Tibial nerve (tissue), 4 donors: ENCODE measurements around the gene SAMSN1. TPM values are rescaled to one million over a fixed set of nuclear protein-coding genes. Genes with fewer than 3 reads are reported as not detected.

ENCODE experiments used
- DNase-seq, 2 donors: peaks; one replicate each; pipeline ENCODE4 v3.0.0-alpha.2; 2019; ENCODE audit warnings: low spot score in 2 of 2
- H3K27ac ChIP-seq, 4 donors: fragments of 200-600 bp; sonication (generic) in 3 of 4; one replicate each; pipeline ENCODE4 v1.5.1; 2017 to 2019; ENCODE audit warnings: mild to moderate bottlenecking in 1 of 4
- H3K27me3 ChIP-seq, 2 donors: fragments of 200-600 bp; sonication (generic) in 1 of 2; one replicate each; pipeline versions ENCODE4 v1.5.1 to v1.6.0; 2017 to 2019
- H3K36me3 ChIP-seq, 3 donors: fragments of 200-600 bp; sonication (generic); one replicate each; pipeline ENCODE4 v1.5.1; 2018 to 2019
- H3K4me1 ChIP-seq, 4 donors: fragments of 200-600 bp; sonication (generic) in 3 of 4; one replicate each; pipeline ENCODE4 v1.5.1; 2017 to 2019
- H3K4me3 ChIP-seq, 4 donors: fragments of 200-600 bp; sonication (generic) in 3 of 4; one replicate each; pipeline ENCODE4 v1.5.1; 2017 to 2019; ENCODE audit warnings: mild to moderate bottlenecking in 1 of 4, moderate library complexity in 1 of 4
- H3K9me3 ChIP-seq, 4 donors: fragments of 200-600 bp; sonication (generic) in 3 of 4; one replicate each; pipeline ENCODE4 v1.5.1; 2017 to 2019
- EP300 ChIP-seq, 2 donors: sonication (generic); formaldehyde crosslinking; IDR thresholded peaks; one replicate each; pipeline ENCODE4 v1.6.1; 2017; ENCODE audit warnings: antibody characterized with exemption in 2 of 2, mild to moderate bottlenecking in 1 of 2
- POLR2A ChIP-seq, 2 donors: fragments of 450-650 bp; IDR thresholded peaks; one replicate each; pipeline ENCODE4 v1.6.1; 2017; ENCODE audit warnings: antibody characterized with exemption in 2 of 2, mild to moderate bottlenecking in 2 of 2, moderate library complexity in 2 of 2
- WGBS, 2 donors: methylation state at CpG; one replicate each; pipeline ENCODE4 v1.1.5; 2018; 5-methylcytosine and 5-hydroxymethylcytosine counted together
- total RNA-seq, 4 donors: library from RNA; depleted of rRNA; stranded (reverse); fragments of >200 nt; gene quantifications; one replicate each; pipeline ENCODE4 v1.1.0, GENCODE V29; 2016
- TF ChIP-seq, protein P1 (sequence below), 5 experiments: fragments of 200-600 bp in 3 of 5; fragments of 450-650 bp in 2 of 5; sonication (generic) in 3 of 5; IDR thresholded peaks; one replicate each; pipeline ENCODE4 v1.5.1; 2016 to 2019; ENCODE audit warnings: antibody characterized with exemption in 5 of 5, mild to moderate bottlenecking in 3 of 5, moderate library complexity in 2 of 5

SAMSN1 gene
- total RNA-seq, 4 donors from 2014 or later = 2.9 to 13.5 (median 7.6) TPM

DNA sequence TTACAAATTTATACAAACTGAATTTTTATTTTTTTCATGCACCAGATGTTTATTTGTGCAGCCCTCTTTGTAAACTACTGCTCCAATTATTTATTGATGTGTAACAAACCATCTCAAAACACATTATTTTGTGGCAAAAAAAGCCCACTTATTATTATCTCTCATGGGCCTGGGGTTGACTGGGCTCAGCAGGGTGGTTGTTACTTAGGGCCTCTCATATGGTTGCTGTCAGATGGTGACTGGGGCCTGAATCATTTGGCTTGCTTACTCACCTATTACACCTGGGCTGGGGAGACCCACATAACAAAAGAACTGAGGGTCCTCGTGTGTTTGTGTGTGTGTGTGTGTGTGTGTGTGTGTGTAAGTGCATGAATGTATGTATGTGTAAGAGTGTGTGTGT lies 110.7 kb downstream of the SAMSN1 start:
- no peaks in the 10 kb centered on the region for H3K27me3 ChIP-seq
- 64 to 67% methylated on average over 1 of the region's 1 CpG for WGBS, 2 donors
- TF ChIP-seq EP300 (IDR thresholded peaks at IDR 0.05) (no peak), POLR2A (IDR thresholded peaks at IDR 0.05) (no peak)
- TF ChIP-seq, protein P1, sequence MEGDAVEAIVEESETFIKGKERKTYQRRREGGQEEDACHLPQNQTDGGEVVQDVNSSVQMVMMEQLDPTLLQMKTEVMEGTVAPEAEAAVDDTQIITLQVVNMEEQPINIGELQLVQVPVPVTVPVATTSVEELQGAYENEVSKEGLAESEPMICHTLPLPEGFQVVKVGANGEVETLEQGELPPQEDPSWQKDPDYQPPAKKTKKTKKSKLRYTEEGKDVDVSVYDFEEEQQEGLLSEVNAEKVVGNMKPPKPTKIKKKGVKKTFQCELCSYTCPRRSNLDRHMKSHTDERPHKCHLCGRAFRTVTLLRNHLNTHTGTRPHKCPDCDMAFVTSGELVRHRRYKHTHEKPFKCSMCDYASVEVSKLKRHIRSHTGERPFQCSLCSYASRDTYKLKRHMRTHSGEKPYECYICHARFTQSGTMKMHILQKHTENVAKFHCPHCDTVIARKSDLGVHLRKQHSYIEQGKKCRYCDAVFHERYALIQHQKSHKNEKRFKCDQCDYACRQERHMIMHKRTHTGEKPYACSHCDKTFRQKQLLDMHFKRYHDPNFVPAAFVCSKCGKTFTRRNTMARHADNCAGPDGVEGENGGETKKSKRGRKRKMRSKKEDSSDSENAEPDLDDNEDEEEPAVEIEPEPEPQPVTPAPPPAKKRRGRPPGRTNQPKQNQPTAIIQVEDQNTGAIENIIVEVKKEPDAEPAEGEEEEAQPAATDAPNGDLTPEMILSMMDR (IDR thresholded peaks at IDR 0.05) = no peak
- no peaks in the 10 kb centered on the region for H3K4me1 ChIP-seq
- no peak for DNase-seq
- no peak overlapping the region for H3K27ac ChIP-seq
- peaks cover 0 to 5% (median 0%) of the 10 kb centered on the region in 4 donors for H3K9me3 ChIP-seq
- H3K4me3 ChIP-seq = no peak overlapping the region
- no peaks in the 10 kb centered on the region for H3K36me3 ChIP-seq

Other genes starting within 250 kb of the SAMSN1 start
- gene HSPA13, start 163.2 kb downstream of the SAMSN1 start, total RNA-seq = 10 to 100 TPM; 19.4 to 32.4 (median 30.4) TPM